HG03378 (cell line): ENCODE measurements around the gene C1orf56.

Source experiments
- ATAC-seq: cut with Tn5 transposase; IDR thresholded peaks from one replicate; pipeline ENCODE4 v1.9.1; 2021; ENCODE audit warnings: mild to moderate bottlenecking, moderate library complexity; ENCODE audit not compliant: unreplicated experiment

The C1orf56 gene

DNA sequence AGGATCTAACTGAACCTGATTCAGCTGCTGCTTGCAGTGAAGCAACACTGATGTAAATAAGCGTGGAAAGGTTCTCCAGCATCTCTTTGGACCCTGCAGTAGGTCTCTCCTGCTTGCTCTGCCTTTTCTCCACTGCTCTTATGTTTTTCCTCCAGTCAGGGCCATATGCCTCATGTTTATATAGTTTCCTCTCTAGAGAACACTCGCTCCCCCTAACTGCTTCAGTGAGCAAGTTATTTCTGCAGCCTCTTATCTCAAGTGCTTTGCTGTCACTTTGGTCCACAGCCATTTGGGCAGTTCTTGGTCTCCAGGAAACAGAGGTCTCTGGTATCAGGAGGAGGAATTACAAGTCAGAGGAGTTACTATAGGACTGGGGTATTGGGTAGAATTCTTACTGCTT lies 34.0 kb upstream of the C1orf56 start:
- ATAC-seq = no peak

DNA sequence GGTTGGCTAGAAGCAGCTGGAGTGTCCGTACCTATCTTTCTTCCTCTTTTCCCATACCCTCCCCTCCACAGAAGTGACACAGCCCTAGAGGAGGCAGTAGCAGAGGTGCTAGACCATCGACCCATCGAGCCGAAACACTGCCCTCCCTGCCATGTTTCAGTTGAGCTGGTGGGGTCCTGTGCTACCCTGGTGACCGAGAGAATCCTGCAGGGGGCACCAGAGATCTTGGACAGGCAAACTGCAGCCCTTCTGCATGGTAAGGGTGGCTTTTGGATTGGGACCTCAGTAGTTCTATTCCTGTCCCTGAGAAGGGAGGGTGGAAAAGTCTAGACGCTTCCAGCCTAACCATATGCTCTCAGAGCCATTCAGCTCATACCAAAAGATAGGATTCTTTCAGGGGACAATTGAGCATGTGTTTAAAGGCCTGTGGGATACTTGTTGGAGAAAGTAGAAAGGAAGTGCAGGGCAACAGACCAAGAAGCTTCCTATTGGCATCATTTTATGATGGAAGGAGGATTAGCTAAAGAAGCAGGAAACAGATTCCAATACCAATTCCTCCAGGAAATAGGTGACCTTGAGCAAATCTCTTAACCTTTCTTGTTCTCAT lies 22.9 kb upstream of the C1orf56 start:
- no peak for ATAC-seq

DNA sequence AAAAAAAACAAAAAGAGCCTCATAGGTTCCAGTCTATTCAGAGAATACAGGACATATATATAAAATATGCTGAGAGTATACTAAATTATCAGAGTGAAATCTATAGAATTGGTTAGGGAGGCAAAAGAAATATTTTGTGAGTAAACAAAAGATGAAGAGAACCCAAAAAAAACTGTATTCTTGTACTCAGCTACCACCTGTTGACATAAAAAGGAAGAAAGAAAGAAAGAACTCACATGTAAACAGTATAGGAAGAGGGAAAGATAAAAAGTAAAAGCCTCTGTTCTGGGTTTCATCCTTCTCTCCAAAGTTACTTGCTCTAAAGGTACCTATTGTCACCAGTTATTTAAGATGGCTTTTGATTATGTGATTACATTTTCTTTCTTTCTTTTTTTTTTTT lies 21.1 kb upstream of the C1orf56 start:
- no peak for ATAC-seq

DNA sequence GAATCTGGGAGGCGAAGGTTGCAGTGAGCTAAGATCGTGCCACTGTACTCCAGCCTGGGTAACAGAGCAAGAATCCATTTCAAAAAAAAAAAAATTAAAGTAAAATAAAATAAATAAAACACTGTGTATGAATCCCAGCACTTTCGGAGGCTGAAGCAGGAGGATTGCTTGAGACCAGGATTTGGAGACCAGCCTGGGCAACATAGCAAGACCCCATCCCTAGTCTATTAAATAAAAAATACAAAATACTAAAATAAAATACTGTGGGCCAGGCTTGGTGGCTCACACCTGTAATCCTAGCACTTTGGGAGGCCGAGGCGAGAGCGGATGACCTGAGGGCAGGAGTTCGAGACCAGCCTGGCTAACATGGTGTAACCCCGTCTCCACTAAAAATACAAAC lies 15.4 kb upstream of the C1orf56 start:
- no peak for ATAC-seq

DNA sequence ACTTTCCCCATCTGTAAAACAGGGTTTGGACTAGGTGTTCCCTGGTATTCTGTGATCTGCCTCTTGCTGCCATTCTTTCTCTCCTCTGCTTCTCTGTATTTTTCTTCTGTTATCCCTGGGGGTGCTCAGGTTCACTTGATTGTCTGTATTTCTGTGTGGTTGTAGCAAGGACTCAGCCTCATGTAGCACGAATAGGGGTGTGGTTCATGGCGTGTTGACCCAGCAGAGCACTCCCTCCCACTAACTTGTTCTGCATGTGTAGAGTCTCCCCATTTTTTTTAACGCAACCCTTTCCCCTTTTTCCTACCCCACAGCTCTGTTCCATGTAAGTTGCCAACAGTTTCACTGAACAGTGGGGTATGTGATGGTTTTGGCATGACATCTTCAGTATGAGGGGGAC lies 12.4 kb upstream of the C1orf56 start:
- ATAC-seq = no peak

DNA sequence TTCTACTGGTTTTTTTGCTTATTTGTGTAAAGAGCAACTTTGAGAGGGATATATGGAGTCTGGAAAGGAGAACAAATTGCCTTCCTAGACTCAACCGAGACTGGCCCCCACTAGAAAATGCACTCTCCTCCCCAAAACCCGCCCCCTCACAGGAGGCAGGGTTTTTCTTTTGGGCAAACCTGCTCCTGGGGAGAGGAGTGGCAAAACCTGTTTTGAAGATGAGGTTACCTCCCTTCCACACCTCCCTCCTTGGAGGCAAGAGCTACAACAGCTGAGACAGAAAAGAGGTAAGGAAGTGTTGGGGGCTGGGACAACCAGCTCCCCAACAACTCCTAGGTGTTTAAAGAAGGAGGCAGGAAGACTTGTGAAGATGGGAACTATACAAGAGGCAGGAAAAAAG lies 11.2 kb upstream of the C1orf56 start, which contains the start of gene BNIPL:
Gene BNIPL (plus strand): TSS at position 231 of the 400 bp plus-strand sequence. CDS start 140 bp downstream, at position 371.
- ATAC-seq = no peak

DNA sequence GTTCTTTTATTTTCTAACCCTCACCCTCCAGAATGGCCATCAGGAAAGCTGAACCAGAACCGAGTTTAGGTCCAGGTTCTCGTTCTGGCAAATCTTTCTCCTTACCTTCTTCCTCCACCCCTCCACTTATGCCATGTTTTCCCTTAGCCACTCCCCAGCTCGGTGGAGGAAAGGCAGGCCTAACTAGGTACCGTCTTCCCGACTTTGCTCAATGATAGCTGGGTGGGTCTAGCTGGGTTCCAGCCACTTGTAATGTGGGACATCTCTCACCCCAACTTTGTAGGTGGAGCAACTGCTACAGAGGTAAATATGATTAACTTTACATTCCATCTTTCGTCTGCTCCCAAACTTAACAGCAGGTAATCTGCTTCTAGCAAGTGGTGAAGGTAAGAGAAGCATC lies 10.5 kb upstream of the C1orf56 start:
- no peak for ATAC-seq

DNA sequence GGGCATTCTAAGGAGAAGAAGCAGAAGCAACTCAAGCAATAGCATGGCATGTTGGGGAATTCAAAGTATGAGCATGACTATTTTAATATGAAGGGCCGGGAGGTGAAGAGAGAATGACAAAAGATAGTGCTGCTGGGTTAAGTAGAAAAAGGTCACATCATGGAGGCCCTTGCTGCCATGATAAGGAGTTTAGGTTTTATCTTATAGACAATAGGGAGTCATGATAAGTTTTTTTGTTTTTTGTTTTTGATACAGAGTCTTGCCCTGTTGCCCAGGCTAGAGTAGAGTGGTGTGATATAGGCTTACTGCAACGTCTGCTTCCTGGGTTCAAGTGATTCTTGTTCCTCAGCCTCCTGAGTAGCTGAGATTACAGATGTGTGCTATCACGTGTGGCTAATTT lies 8.0 kb upstream of the C1orf56 start:
- ATAC-seq = no peak

DNA sequence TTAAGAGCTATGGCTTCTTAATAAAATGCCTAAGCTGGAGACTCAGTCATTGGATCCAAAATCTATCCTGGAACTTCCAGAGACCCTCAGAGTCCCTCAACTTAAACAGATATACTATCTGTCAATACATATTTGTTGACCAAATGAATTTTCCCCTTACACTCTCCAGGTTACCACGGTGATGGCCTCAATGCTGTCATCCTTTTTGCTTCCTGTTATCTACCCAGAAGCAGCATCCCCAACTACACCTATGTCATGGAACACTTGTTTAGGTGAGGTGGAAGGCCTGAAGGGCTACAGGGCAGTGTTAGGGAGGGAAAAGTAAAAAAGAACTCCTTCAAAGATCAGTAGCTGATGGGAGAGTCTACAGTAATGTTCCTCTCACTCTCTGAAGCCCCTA lies 4.4 kb upstream of the C1orf56 start:
- no peak for ATAC-seq

DNA sequence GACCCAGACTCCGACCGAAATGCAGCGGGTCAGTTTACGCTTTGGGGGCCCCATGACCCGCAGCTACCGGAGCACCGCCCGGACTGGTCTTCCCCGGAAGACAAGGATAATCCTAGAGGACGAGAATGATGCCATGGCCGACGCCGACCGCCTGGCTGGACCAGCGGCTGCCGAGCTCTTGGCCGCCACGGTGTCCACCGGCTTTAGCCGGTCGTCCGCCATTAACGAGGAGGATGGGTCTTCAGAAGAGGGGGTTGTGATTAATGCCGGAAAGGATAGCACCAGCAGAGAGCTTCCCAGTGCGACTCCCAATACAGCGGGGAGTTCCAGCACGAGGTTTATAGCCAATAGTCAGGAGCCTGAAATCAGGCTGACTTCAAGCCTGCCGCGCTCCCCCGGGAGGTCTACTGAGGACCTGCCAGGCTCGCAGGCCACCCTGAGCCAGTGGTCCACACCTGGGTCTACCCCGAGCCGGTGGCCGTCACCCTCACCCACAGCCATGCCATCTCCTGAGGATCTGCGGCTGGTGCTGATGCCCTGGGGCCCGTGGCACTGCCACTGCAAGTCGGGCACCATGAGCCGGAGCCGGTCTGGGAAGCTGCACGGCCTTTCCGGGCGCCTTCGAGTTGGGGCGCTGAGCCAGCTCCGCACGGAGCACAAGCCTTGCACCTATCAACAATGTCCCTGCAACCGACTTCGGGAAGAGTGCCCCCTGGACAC lies 534 bp downstream of the C1orf56 start:
- ATAC-seq = peak; percentile 53

DNA sequence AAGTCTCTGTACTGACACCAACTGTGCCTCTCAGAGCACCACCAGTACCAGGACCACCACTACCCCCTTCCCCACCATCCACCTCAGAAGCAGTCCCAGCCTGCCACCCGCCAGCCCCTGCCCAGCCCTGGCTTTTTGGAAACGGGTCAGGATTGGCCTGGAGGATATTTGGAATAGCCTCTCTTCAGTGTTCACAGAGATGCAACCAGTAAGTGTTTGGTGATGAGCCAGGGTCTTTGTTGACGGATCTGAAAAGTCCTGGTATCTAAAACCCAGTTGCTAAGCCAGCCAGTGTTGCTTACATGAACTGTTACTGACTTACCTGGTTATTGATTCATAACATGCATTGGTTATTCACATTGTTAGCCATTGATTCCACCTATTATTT lies 1.1 kb downstream of the C1orf56 start:
- no peak for ATAC-seq

DNA sequence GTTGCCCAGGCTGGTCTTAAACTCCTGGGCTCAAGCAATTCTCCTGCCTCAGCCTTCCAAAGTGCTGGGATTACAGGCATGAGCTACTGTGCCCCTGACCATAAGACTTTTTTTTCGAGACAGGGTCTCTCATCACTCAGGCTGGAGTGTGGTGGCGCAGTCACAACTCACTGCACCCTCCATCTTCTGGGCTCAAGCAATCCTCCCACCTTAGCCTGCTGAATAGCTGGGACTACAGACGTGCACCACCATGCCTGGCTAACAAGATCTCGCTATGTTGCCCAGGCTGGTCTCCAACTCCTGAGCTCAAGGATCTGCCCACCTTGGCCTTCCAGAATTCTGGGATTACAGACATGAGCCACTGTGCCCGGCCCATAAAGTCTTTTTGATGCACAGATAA lies 1.9 kb downstream of the C1orf56 start:
- no peak for ATAC-seq

DNA sequence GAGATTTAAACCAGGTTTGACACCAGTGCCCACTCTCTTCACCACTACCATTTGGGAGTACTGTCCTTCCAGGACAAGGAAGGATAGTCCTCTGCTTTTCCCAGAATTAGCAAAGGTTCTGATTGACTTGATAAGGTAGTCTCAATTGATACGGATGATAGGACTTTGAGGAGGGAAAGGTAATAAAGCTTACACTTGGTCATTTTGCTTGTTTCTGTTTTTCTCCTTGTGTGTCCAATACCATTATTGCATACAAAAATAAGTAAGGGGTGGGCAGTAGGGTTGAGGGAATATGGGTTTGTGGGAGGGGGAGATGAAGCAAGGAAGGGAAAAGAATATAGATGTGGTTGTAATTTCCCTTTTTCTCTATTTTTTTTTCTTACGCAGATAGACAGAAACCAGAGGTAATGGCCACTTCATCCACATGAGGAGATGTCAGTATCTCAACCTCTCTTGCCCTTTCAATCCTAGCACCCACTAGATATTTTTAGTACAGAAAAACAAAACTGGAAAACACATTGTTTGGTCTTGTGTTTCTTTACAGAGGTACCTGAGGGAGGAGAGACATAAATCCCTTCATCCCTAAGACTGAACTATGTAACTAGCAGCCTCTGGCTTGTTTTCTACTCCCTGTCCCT lies 2.6 kb downstream of the C1orf56 start:
- no peak for ATAC-seq

DNA sequence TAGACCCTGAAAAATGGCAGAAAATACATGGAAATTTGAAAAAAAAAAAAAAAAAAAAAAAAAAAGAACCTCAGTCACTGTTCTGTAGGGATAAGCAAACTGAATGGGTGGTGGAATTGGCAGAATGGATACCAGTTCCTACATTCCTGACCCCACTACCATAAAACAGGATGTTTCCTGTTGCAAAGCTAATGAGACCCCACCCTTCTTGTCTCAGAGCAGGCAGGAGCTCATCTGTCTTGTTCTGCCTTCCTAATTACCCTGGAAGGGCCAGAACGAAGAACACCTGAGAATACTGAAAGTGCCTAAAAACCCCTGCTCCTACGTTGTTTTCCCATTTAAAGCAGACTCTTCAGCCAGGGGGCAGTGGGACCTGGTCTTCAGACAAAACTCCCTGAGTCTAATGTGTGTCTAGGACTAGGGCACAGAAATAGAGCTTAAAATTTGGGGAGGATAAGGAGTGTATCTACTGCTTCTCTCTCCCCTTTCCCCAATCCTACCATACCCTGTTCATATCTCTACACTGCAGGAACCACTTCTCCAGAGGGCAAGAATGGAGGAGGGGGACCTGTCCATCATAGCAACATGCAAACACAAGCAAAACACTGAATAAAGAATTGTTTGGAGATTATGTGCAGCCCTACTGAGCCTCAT lies 3.9 kb downstream of the C1orf56 start:
- ATAC-seq = no peak

DNA sequence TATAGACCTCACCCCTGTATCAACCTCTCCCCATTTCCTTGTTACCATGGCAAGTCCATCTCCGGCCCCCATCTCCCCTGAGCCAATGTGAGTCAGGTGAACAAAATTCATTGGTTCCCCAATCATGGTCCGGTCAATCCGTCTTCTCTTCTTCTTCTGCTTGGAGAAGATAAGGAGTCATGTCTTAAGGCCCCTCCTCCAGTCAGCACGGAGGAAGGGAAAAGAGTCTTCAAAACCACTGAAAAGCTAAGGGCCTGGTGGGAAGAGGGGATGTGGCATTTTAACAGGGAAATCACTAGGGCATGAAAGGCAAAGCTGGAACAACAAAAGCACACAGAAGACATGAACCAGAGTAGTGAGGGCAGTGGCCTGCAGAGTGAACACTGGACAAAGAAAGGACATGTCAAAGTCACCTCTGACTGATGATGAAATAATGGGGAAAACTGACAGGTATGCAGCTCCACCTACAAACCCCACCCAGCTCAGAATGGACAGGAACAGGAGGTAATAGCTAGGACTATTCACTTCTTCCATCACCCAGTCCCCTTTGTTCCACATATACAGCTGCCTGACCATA lies 7.5 kb downstream of the C1orf56 start:
- ATAC-seq = no peak

DNA sequence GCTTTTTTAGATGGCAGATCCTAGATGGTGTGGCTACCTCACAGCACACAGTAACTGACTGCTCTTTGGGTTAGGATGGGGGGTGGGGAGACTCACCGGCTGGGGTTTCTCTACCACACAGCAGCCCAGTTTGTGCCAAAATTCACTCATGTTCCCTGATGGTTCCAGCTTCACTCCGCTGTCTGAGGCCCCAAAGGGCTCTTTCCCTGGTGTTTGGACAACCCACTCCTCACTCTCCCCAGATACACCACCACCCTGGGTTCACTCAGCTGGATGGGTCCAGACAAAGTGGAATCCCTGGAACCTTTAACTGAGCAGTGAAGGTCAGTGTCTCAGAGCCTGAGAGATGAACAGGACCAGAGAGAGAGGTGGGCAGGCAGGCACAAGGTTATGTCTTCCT lies 8.0 kb downstream of the C1orf56 start:
- no peak for ATAC-seq

DNA sequence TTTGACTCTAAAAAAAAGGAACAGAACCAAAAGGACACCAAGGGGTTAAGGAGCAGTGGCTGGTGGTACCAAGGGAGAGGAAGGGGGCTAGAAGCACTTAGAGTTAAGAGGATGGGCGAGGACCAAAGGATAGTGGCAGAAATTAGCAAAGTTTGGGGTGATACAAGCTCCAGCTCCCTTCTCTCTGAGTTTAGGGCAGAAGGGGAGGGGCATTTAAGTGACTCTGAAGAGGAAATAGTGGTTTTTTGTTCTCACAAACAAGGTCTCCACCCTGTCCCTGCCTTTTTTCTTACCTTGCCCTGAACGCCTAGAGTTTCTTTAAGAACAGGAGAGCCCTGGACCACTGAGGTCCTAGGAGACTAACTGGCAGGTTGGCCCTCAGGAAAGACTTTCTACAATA lies 8.6 kb downstream of the C1orf56 start:
- ATAC-seq = no peak

DNA sequence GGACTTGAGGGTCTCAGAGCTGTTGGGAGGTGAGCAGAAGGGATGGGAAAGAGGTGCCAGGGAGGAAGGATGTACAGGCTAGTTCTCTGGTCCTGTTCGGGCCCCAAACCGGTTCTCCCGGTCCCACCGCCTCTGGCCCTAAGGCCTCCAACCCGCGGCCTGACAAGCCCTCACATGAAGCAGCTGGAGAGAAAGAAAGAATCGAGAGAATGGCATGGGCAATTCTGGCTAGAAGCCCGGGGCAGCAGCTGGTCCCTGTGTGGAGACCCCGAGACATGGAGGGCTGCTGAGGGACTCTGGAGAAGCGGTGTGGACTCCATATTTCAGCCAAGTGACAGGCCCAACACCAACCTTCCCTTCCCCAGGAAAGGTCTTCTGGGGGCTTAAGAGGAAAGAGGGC lies 11.1 kb downstream of the C1orf56 start:
- no peak for ATAC-seq

DNA sequence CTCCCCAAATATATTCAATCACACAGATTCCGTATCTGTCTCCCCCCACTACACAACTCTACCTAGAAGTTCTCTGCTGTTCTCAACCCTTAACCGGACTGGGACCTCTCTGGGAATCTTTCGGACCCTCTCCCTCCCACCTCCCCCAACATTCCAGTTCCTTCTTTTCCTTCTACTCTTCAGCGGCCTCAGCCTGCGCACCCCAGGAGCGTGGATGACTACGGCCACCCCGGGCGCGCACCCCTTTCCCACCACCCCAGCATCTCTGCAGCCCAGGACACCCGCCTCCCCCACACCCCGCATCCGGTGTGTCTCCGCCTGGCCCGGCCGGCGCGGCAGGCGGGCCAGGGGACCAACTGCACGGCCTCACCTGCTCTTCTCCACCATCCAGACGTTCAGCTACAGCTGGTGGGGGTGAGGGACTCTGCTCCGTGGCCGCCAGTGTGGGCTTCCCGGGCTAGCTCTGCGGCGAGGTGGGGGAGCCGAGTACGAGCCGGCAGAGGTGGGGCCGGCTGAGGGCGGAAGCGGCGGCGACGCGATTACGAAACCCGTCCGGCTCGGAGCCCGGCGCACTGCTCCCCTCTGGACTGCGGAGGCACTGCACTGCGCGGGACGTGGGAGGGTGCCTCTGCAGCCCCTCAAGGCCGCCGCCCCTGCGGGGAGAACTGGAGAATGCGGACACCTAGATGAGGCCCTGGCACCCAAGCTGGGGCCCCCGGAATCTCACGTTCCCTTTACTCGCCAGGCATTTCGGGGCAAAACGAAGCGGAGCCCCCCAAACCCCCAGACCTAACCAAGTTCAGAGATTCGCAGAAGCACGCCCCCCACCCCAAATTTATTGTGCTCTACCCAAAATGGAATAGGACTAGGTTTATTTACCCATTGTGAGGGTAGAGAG lies 11.8 kb downstream of the C1orf56 start, which contains the start of gene CDC42SE1:
Gene CDC42SE1 (minus strand): TSS at position 514 of the 898 bp plus-strand sequence. CDS start 3,892 bp downstream, outside the sequence.
- peak; percentile 51 for ATAC-seq

DNA sequence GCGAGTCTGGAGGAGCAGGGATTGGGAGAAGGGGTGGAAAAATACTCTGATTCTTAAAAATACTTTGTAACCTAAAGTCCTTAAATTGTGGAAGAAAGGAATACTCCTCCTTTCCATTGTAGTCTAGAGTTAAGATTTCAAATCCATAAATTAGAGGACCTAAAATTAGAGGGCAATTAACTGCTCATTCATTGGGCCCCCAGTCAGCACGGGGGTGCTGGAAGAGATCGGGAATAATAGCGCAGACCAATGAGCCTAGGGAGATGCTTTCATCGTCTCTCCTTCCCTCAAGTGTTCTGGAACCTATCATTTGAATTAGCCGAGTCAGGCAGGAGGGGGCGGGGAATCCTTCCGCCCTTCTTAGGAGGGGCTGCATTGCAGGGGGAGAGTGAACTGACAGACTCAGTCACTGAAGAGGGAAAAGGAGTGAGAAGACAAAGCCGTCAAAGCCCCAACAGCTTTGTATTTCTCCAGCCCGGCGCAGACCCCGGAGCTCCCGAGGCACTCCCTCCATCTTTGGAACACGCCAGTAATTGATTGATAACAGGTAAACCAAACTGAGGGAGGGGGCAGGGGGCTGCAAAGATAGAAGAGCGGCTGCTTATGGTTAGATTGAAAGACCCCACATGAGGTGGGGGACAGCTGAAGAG lies 12.6 kb downstream of the C1orf56 start, which contains the start of gene MLLT11:
Gene MLLT11 (plus strand): TSS at position 391 of the 650 bp plus-strand sequence. CDS start 6,828 bp downstream, outside the sequence.
- no peak for ATAC-seq
